ENCODE data around the gene SPIN1.

SPIN1 gene

GRCh38 chr9:88390371-88390990, 2.2 kb downstream of the SPIN1 start:
- no peak for DNase-seq

- no peak for DNase-seq
Observed at GRCh38 chr9:88391236-88391635, 3.0 kb downstream of the SPIN1 start.

GRCh38 chr9:88391921-88392320, 3.7 kb downstream of the SPIN1 start:
- DNase-seq = no peak

- DNase-seq = no peak
Observed at GRCh38 chr9:88392549-88392948, 4.3 kb downstream of the SPIN1 start.

GRCh38 chr9:88396836-88397577, 8.8 kb downstream of the SPIN1 start:
- no peak for DNase-seq

- DNase-seq = no peak
Observed at GRCh38 chr9:88398016-88398415, 9.8 kb downstream of the SPIN1 start.

GRCh38 chr9:88399966-88400365, 11.7 kb downstream of the SPIN1 start:
- no peak for DNase-seq

- no peak for DNase-seq
Observed at GRCh38 chr9:88403340-88403739, 15.1 kb downstream of the SPIN1 start.

- no peak for DNase-seq
Observed at GRCh38 chr9:88406051-88406450, 17.8 kb downstream of the SPIN1 start.

- no peak for DNase-seq
Observed at GRCh38 chr9:88411471-88411870, 23.2 kb downstream of the SPIN1 start.

- no peak for DNase-seq
Observed at GRCh38 chr9:88414298-88414697, 26.1 kb downstream of the SPIN1 start.

GRCh38 chr9:88418025-88418424, 29.8 kb downstream of the SPIN1 start:
- no peak for DNase-seq

- no peak for DNase-seq
Observed at GRCh38 chr9:88418715-88419540, 30.7 kb downstream of the SPIN1 start.

GRCh38 chr9:88420227-88420626, 32.0 kb downstream of the SPIN1 start:
- DNase-seq = no peak

GRCh38 chr9:88421348-88421747, 33.1 kb downstream of the SPIN1 start:
- DNase-seq = no peak

GRCh38 chr9:88425538-88425950, 37.3 kb downstream of the SPIN1 start:
- no peak for DNase-seq

GRCh38 chr9:88426651-88427050, 38.4 kb downstream of the SPIN1 start:
- no peak for DNase-seq

- DNase-seq = no peak
Observed at GRCh38 chr9:88429595-88430430, 41.6 kb downstream of the SPIN1 start.

GRCh38 chr9:88433583-88434255, 45.5 kb downstream of the SPIN1 start:
- no peak for DNase-seq

GRCh38 chr9:88435336-88435735, 47.1 kb downstream of the SPIN1 start:
- DNase-seq = no peak

GRCh38 chr9:88436379-88436778, 48.1 kb downstream of the SPIN1 start:
- no peak for DNase-seq

Data from activated CD4-positive, alpha-beta T cell treated with anti-CD3 and anti-CD28 coated beads, Interleukin-2, amount 50 U/mL, for 1 hour (primary cell).